Stromal cell of bone marrow (primary cell): ENCODE measurements around the gene EDEM1.
"Not testable (repeated sequence)": the region's sequence is repeated elsewhere in the genome, so short reads cannot be mapped to it uniquely, and the experiment has no call there.

Experiments
- DNase-seq: peaks from one replicate; pipeline ENCODE4 v3.0.0-alpha.2; 2012; ENCODE audit warnings: low read depth

The EDEM1 gene

DNA sequence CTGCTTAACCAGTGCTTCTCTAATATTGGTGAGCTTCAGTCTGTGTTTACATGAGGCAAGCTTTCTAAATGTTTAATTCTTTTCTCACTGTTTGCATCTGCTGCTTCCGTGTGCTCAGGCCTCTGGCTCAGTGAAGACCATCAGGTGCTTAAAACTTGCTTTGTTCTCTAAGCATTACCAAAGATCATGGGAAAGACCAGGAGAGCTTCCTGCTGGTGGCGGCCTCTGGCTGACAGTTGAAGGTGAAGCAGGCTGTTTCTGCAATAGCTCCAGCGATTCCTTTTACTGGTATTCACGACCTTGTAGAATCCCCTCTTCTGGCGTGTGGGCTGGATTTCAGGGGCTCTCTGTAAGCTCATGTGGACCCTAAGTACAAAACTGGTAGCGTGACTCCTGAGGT, 45.1 kb downstream of the EDEM1 start:
- DNase-seq, result no peak

DNA sequence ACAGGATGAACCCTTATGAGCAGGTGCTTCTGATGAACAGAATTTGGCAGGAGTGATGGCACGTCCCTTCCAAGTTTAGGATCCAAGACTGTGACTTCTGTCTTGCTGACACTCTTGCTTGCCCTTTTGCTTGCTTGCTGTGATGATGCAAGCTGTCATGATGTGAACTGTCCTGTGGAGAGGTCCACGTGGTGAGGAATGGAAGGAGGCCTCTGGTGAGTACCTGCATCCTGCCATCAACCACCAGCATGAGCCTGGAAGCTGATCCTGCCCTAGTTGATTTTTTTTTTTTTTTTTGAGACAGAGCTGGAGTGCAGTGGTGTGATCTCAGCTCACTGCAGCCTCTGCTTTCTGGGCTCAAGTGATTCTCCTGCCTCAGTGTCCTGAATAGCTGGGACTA, 45.5 kb downstream of the EDEM1 start:
- no peak for DNase-seq

DNA sequence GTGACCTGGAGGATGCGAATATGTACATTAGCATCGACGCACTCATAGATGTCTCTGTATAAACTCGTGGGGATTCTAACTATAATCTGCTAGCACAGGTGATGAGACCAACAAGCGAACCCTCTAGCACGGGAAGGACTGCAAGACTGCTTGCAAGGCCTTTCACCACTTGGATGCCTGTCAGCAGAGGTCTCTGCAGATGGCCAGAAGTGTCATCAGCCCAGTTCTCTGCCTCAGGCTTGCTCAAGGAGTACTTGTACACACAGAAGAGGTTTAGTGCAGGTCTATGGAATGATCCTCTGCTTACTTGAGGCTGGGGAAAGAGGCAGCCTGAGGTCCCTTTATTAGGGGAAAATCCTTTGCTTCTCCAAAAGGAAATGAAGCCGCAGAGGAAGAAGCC, 48.1 kb downstream of the EDEM1 start:
- no peak for DNase-seq

DNA sequence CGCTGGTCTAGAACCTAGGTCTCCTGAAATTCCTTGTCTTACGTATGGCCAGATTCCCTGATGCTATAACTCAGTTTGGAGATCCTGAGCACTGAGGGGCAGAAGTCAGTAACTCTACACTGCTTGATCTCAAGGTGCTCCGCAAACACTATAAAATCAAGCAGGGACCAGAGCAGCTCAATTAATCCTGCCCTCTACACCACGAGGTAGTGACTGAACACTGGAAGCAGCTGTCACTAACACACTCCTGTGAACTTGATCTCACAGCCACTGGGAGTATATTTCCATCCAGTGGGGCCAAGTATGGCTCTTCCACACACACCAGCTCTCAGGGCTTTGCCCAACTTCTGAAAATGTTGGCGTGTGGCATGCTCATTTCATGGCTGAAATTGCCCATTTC, 51.0 kb downstream of the EDEM1 start:
- DNase-seq, result no peak

DNA sequence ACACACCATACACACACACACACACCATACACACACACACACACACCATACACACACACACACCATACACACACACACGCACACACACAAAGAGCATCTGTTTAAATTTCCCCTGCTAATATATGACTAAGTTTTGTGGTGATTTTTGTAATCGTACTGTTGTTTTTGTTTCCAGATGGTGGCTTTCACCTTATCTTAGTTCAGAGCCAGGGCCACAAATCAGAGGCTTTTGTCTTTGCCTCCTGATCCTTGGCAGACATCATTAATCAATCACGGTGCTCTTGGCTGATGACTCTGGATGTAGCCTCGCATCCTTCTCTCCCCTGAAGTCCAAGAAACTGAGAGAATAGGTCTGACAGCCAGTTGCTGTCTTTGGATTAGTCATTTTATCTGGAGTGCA, 52.1 kb downstream of the EDEM1 start:
- DNase-seq, result no peak

DNA sequence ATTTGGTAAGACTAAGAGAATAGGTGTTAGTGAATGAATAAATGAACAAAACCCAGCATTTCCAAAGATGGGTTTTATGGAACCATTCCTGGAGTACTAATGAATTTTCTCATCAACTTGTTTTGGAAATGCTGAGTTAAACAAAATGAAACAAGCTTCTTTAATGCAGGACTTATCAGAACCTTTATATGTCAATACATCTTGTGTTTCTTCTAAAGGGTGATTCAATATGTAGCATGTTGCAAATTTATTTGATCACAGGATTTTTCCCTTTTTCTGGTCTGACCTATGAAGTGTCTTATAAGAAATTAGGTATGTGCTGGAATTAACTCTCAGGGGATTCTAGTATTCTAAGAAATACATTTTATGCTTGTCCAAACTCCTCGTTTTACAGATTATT, 53.2 kb downstream of the EDEM1 start:
- DNase-seq, result no peak

DNA sequence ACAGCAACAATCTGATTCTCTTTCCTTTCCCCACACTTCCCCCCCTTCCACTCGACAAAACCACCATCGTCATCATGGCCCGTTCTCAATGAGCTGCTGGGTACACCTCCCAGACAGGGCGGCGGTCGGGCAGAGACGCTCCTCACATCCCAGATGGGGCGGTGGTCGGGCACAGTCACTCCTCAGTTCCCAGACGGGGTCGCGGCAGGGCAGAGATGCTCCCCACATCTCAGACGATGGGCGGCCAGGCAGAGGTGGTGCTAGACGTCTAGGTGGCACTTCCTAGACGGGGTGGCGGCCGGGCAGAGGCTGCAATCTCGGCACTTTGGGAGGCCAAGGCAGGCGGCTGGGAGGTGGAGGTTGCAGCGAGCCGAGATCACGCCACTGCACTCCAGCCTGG, 55.3 kb downstream of the EDEM1 start:
- not testable (repeated sequence) for DNase-seq

DNA sequence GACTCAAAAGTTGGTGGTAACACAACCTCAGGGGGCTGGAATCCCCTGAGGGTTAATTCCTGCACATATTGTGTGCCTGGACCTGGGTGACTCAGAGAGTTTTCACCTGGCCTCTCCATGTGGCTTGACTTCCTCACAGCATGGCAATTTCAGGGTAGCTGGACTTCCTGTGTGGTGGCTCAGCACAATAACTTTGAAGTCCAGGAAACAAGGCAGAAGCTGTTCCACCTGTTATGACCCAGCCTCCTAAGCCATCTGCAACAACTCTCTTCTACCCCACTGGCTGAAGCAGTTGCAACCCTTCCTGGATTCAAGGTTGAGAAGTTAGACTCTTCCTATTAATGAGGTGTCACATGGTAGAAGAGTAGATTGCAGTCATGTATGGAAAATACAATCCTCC, 58.4 kb downstream of the EDEM1 start:
- no peak for DNase-seq

GRCh38 chr3:5248822-5249221, 61.3 kb downstream of the EDEM1 start:
- no peak for DNase-seq

DNA sequence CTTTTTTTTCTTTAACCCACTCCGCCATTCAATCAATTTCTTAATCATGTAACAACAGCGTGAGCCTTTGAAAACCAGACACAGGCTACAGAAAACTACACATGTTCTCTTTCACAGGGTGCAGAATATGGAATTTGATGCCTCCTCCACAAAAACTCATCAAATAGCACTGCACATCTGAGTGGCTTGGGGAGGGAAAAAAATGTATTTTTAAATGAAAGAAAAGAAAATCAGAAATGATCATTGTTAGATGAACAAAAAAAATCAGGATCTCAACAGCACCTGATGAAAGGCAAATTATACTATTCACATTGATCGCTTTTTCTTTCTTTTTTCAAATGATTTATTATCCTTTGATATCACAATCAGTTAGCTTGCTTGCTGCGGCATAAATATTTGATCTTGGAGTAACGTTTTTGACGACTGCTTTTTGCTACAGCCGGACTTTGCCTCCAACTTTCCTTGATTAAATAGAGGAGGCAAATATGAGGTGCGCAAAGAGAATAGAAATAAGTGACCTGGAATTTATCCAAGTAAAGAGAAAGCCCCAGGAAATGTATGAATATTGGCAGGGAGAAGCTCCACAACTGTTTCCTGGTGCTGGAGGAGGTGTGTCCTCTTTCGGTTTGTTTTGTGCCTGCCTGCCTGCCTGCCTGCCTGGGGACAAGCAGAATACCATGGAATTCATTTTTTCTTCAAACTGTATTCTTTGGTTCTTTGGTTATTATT, 63.1 kb downstream of the EDEM1 start:
- no peak for DNase-seq

GRCh38 chr3:5251196-5251583, 63.7 kb downstream of the EDEM1 start:
- no peak for DNase-seq

GRCh38 chr3:5252131-5252530, 64.6 kb downstream of the EDEM1 start:
- no peak for DNase-seq

DNA sequence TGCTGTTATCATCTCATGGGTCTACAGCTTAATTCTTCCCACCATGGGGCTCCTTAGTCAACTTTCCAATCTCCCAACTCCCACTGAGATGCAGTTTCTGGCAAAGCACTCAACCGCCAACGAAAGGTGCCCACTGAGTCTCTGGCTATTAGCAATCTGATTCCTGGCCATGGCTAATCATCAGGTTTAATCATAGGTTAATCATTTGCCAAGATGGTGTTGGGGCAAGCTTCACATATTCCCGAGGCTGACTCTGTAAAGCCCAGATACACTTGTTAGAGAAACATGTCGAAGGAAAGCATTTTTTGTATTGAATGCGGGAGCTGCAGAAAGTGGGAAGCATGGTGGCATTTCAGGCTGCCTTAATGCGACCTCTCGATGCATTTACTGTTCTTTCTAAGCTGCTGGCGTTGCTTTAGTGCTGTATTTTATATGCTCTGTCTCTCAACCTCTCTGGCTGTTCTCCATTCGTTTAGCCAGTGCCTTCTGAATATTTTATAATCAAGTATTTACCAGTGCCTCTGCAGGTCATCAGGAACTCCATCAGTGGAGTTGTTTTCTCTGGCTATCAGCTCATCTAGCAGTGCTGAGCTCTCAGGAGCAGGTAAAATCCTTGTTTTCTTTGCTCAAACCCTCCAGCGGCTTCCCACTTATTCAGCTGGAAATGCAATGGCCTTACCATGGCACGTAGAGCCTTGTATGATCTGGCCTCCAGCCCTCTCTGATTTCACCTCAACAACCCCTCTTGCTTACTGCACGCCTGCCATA, 67.0 kb downstream of the EDEM1 start:
- DNase-seq, result no peak

GRCh38 chr3:5255404-5256344, 68.2 kb downstream of the EDEM1 start:
- no peak for DNase-seq

- DNase-seq, result no peak
These were observed 71.0 kb downstream of the EDEM1 start for GRCh38 chr3:5258526-5258925.

DNA sequence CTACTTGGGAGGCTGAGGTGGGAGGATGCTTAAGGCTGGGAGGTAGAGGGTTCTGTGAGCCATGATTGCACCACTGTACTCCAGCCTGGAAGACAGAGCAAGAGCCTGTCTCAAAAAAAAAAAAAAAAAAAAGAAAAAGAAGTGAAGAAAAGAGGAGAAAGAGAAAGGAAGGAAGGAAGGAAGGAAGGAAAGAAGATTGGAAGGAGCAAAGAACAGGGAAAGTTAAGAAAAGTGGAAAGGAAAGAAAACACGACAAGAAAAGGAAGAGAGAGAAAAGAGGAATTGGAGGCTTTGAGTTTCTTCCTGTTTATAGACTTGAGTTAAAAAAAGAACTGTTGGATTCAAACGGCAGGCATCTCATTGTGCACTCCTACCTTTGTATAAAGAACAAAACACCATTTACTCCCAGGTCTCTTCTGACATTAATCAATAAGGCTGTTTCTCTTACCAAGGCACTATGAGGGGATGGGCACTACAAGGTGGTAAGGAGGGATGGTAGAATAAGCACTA, 73.5 kb downstream of the EDEM1 start:
- DNase-seq, result no peak

DNA sequence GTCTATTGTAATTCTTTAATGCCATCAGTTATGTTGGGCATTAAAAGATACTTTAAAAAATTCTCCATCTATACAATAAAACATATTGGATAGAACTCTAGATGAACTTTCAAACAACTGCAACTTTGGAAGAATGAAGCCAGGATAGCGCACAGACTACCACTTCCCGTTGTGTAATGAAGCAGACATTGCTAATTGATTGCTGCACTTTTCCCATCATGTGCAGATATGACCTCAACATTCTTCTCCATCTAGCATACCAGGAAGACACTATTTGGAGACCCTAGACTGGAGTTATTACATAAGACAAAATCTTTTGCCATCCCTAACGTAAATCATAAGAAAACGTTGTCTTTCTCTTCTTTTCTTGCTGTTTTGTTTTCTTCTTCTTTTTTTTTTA, 75.0 kb downstream of the EDEM1 start:
- DNase-seq, result no peak

DNA sequence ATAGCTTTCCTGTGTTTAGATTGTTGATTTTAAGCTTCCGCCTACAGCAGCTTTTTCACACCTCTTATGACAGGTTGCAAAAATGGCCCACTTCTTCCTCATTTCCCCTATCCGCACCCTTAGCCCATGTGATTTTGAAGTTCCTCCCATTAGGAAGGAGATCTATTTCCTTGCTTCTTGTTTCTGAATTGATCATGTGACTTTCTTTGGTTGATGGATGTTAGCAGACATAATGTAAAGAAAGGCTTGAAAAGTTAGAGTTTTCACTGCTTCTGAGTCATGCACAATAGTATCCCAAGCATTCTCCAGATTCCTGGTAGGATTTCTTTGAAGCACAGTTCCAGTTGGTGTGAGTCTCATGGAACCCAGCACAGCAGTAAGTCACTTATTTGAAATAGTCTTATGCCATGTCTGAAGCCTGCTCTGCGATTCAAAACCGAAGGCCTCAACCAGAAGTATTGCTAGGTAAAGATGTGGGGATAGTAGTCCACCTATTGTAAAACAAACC, 76.6 kb downstream of the EDEM1 start:
- no peak for DNase-seq

DNA sequence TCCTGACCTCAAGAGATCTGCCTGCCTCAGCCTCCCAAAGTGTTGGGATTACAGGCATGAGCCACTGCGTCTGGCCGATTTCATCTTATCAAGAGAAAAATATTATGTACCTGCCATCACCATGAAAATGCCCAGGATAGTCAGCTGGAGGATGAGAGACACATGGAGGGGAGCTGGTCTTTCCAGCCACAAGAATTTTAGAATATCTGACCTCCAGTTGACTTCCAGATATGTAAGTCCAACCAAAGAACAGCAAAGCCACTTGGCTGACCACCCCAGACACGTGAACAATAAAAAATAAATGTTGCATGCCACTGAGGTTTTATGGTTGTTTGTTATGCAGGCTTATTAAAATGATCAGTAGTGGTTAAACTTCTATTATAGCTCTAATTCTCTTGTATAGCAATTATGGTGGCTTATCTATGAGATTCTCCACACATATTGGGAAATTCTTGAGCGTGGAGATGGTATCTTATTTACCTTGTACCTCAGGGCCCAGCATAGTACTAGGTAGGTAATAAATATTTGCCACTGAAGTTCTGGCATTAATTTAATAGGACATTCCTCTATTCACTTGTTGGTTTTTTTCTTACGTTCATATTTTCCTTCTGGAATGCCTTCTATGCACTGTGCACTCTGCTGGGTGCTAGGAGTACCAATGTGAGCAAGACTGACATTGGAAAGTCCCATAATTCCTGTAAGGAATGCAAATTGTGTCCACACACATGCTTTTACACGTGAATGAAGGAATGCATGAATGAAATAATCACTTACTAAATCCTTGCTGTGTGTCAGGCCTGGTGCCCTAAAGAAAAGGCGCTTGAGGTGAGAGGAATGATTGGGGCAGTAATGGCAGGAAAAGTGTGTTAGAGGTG, 77.6 kb downstream of the EDEM1 start:
- DNase-seq, result no peak

GRCh38 chr3:5267252-5267651, 79.7 kb downstream of the EDEM1 start:
- DNase-seq, result no peak

DNA sequence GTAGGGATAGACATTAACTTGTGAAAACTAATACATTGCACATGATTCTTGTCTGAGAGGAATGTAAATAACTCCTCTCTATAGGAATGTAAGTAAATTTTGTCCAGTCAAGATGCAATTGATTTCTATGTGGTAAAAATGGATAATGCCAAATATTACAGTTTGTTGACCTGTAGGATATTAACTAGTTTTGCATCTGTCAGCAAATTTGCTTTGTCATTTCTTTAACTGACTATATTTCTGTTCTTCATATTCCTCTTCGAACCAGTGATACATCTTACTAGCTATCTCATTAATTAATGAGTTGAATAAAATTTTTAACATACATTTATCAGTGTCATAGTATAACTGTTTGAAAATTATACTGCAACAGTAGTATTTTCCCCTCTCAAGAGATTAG, 80.4 kb downstream of the EDEM1 start:
- DNase-seq, result no peak
